ENCODE data around the gene IGF2BP1.
A peak's percentile ranks its signal among the peaks of the same experiment; 100 is the strongest.
"Not testable (repeated sequence)": the region's sequence is repeated elsewhere in the genome, so short reads cannot be mapped to it uniquely, and the experiment has no call there.

IGF2BP1 gene

GRCh38 chr17:49018748-49019147 lies 21.6 kb downstream of the IGF2BP1 start:
- no peak for DNase-seq (ENCODE audit: low spot score)

GRCh38 chr17:49020609-49021008 lies 23.4 kb downstream of the IGF2BP1 start:
- no peak for DNase-seq (ENCODE audit: low spot score)

- no peak for DNase-seq (ENCODE audit: low spot score)
Measured at GRCh38 chr17:49021095-49021767, 24.0 kb downstream of the IGF2BP1 start.

- DNase-seq (ENCODE audit: low spot score): no peak
Measured at GRCh38 chr17:49021768-49022103, 24.6 kb downstream of the IGF2BP1 start.

GRCh38 chr17:49022391-49022941 lies 25.3 kb downstream of the IGF2BP1 start:
- no peak for DNase-seq (ENCODE audit: low spot score)

- no peak for DNase-seq (ENCODE audit: low spot score)
Measured at GRCh38 chr17:49024523-49024922, 27.3 kb downstream of the IGF2BP1 start.

GRCh38 chr17:49026447-49026846 lies 29.3 kb downstream of the IGF2BP1 start:
- not testable (repeated sequence) for DNase-seq (ENCODE audit: low spot score)

GRCh38 chr17:49028271-49028670 lies 31.1 kb downstream of the IGF2BP1 start:
- DNase-seq (ENCODE audit: low spot score): no peak

GRCh38 chr17:49029801-49030200 lies 32.6 kb downstream of the IGF2BP1 start:
- DNase-seq (ENCODE audit: low spot score): no peak

GRCh38 chr17:49031965-49032928 lies 35.1 kb downstream of the IGF2BP1 start:
- peak; percentile 84 for DNase-seq (ENCODE audit: low spot score)

GRCh38 chr17:49035470-49036269 lies 38.5 kb downstream of the IGF2BP1 start:
- no peak for DNase-seq (ENCODE audit: low spot score)

- DNase-seq (ENCODE audit: low spot score): no peak
Measured at GRCh38 chr17:49036270-49036626, 39.1 kb downstream of the IGF2BP1 start.

GRCh38 chr17:49038138-49038537 lies 41.0 kb downstream of the IGF2BP1 start:
- DNase-seq (ENCODE audit: low spot score): no peak

- DNase-seq (ENCODE audit: low spot score): no peak
Measured at GRCh38 chr17:49038544-49038943, 41.4 kb downstream of the IGF2BP1 start.

GRCh38 chr17:49039518-49039917 lies 42.3 kb downstream of the IGF2BP1 start:
- DNase-seq (ENCODE audit: low spot score): not testable (repeated sequence)

GRCh38 chr17:49041527-49041926 lies 44.3 kb downstream of the IGF2BP1 start:
- no peak for DNase-seq (ENCODE audit: low spot score)

- DNase-seq (ENCODE audit: low spot score): no peak
Measured at GRCh38 chr17:49045376-49045775, 48.2 kb downstream of the IGF2BP1 start.

- no peak for DNase-seq (ENCODE audit: low spot score)
Measured at GRCh38 chr17:49046912-49047311, 49.7 kb downstream of the IGF2BP1 start.

GRCh38 chr17:49049265-49049664 lies 52.1 kb downstream of the IGF2BP1 start:
- DNase-seq (ENCODE audit: low spot score): no peak

- DNase-seq (ENCODE audit: low spot score): no peak
Measured at GRCh38 chr17:49050611-49051010, 53.4 kb downstream of the IGF2BP1 start.

- DNase-seq (ENCODE audit: low spot score): no peak
Measured at GRCh38 chr17:49051269-49051668, 54.1 kb downstream of the IGF2BP1 start.

Measured in SK-N-DZ (cell line).